Cardiac muscle cell (in vitro differentiated cells and primary cell): ENCODE data around the gene CACNA2D4. TPM values are rescaled to one million over a fixed set of nuclear protein-coding genes. Genes with fewer than 3 reads are reported as not detected.
A peak's percentile ranks its signal among the peaks of the same experiment; 100 is the strongest.

Experiments used
- DNase-seq, 2 donors: peaks; one replicate each; pipeline versions ENCODE4 v3.0.0 to v3.0.0-alpha.2; 2010 to 2017; ENCODE audit warnings: low read depth in 1 of 2, low spot score in 1 of 2
- H3K27ac ChIP-seq: fragments of 200-600 bp; sonication (generic); 2 replicates; pipeline ENCODE4 v1.5.1; 2016
- H3K27me3 ChIP-seq: fragments of 200-600 bp; sonication (generic); 2 replicates; pipeline ENCODE4 v1.6.0; 2016; ENCODE audit warnings: control low read depth
- H3K36me3 ChIP-seq: fragments of 200-600 bp; sonication (generic); 2 replicates; pipeline ENCODE4 v1.5.1; 2016; ENCODE audit warnings: control low read depth
- H3K4me1 ChIP-seq: fragments of 200-600 bp; sonication (generic); 2 replicates; pipeline ENCODE4 v1.8.1; 2017; ENCODE audit warnings: low read depth, mild to moderate bottlenecking, mixed run types
- H3K4me3 ChIP-seq: fragments of 200-600 bp; sonication (generic); 2 replicates; pipeline ENCODE4 v1.5.1; 2016; ENCODE audit warnings: mild to moderate bottlenecking
- H3K9me3 ChIP-seq: fragments of 200-600 bp; sonication (generic); 2 replicates; pipeline ENCODE4 v1.5.1; 2017; ENCODE audit warnings: low read depth, mild to moderate bottlenecking, control low read depth
- polyA plus RNA-seq: library from polyadenylated mRNA; unstranded; fragments of >200 nt; fragmentation: Nextera tagmentation; extraction: Ambion mirVana; gene quantifications from 2 replicates; pipeline ENCODE4 v1.2.1, GENCODE V29; 2016
- total RNA-seq: library from RNA; depleted of rRNA; stranded (reverse); fragments of >200 nt; gene quantifications from 2 replicates; pipeline ENCODE4 v1.2.3, GENCODE V29; 2016
- TF ChIP-seq, protein P1 (sequence below): IDR thresholded peaks from 2 replicates; pipeline ENCODE4 v1.5.1; 2012; ENCODE audit warnings: low read depth, mild to moderate bottlenecking, low read length

CACNA2D4 gene
- total and polyA plus RNA-seq, 2 experiments from 2014 or later = 0.39 to 1.3 TPM

DNA sequence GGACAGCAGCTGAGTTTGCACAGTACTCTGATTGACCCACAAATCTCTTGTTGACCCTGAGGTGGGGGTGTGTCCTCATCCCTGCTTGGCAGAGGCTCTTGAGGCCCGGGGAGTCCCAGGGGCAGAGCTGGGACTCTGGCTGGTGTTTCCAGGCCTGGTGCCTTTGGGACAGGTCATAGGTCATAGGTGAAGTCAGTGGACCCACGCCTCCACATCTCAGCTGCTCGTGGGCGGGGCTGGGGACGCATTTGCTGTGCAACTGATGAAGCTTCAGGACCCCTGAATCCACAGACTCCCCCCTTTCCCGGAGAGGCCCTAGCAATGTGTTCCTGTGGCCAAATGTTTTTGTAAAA lies 408 bp upstream of the CACNA2D4 start:
- Histone ChIP-seq H3K9me3 (no peaks in the 10 kb centered on the region), H3K27me3 (no peaks in the 10 kb centered on the region), H3K36me3 (no peaks in the 10 kb centered on the region), H3K4me1 (peaks cover 31% of the 10 kb centered on the region), H3K27ac (no peak overlapping the region), H3K4me3 (no peak overlapping the region)
- no peak for DNase-seq
- TF ChIP-seq, protein P1, sequence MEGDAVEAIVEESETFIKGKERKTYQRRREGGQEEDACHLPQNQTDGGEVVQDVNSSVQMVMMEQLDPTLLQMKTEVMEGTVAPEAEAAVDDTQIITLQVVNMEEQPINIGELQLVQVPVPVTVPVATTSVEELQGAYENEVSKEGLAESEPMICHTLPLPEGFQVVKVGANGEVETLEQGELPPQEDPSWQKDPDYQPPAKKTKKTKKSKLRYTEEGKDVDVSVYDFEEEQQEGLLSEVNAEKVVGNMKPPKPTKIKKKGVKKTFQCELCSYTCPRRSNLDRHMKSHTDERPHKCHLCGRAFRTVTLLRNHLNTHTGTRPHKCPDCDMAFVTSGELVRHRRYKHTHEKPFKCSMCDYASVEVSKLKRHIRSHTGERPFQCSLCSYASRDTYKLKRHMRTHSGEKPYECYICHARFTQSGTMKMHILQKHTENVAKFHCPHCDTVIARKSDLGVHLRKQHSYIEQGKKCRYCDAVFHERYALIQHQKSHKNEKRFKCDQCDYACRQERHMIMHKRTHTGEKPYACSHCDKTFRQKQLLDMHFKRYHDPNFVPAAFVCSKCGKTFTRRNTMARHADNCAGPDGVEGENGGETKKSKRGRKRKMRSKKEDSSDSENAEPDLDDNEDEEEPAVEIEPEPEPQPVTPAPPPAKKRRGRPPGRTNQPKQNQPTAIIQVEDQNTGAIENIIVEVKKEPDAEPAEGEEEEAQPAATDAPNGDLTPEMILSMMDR = no peak

DNA sequence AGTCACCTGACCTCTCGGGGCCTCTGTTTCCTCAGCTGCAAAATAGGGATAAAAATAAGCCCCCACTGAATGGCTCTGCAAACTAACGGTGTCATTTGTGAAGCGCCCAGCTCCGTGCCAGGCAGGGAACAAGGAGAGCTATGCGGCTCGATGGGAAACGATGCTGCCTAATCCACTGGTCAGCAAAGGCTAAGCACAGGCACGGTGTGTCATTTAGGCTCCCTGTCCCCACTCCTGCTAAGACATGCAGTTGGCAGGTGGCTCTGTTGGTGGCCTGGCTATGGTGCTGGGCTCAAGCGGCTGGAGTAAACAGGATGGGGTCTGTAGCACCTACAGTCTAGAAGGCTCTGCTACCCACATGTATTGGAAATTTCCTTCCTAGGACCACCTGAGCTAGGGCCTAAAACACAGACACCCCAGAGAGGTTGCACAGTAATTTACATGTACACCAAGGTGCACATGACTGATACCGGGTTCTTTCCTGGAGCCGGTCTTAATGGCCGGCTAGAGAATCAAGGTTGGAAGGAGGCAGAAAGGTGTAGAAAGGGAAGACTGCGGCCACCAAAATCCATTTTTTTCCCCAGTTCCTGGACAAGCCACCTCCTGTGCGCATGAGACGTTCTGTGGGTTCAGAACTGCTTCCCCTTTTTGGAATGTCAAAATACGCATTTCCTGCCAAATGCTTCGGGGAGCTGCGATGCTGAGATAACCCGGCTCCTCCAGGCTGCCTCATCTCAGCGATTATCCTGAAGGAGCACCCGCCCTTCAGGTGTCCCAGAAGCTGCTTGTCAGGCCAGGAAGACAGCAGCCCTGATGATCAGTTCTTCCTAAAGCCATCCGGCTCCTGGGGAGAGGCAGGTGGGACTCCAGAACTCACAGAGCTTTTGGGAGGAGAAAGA lies 1.0 kb downstream of the CACNA2D4 start:
- Histone ChIP-seq H3K4me3 (no peak overlapping the region), H3K36me3 (no peaks in the 10 kb centered on the region), H3K27ac (no peak overlapping the region), H3K4me1 (peaks cover 31% of the 10 kb centered on the region), H3K27me3 (no peaks in the 10 kb centered on the region), H3K9me3 (no peaks in the 10 kb centered on the region)
- DNase-seq = no peak
- TF ChIP-seq, protein P1 = no peak

DNA sequence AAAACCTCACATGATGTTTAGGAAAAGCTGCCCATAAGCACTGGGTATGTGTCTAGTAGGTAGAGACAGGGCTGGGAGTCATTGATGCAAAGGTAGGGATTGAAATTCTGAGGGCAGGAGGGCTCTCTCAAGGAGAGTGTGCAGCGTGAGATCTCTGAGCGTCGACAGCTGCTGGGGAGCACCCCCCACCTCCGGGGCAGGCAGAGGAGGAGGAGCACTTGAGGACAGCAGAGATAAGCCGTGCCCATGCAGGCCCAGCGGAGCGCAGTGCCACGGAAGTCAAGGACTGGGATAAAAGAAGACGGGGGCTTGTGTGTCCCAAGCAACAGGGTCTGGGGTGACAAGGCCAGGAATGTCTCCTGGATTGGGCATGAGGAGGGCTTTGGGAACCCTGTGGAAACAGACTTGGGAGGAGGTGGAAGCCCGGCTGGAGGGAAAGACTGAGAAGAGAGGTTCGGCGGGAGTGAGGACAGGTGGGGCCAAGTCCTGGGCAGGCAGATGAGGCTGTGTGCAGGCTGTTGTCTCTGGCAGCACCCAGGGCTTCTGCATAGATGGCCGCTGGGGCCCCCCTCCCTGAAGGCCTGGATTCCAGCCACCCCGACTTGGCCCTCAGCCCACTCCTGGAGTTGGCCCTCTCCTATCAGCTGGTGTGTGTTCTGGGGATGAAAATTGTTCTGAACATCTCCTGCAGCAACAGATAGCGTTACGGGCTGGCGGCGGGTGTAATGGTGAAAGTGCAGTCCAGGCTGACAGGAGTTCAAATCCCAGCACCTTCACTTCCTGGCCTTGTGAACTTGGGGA lies 1.9 kb downstream of the CACNA2D4 start:
- no peaks in the 10 kb centered on the region for H3K36me3 ChIP-seq
- no peak overlapping the region for H3K27ac ChIP-seq
- peaks cover 31% of the 10 kb centered on the region for H3K4me1 ChIP-seq
- TF ChIP-seq, protein P1 = no peak
- peak; percentile 48 to 55 for DNase-seq
- H3K9me3 ChIP-seq = no peaks in the 10 kb centered on the region
- no peak overlapping the region for H3K4me3 ChIP-seq
- no peaks in the 10 kb centered on the region for H3K27me3 ChIP-seq

DNA sequence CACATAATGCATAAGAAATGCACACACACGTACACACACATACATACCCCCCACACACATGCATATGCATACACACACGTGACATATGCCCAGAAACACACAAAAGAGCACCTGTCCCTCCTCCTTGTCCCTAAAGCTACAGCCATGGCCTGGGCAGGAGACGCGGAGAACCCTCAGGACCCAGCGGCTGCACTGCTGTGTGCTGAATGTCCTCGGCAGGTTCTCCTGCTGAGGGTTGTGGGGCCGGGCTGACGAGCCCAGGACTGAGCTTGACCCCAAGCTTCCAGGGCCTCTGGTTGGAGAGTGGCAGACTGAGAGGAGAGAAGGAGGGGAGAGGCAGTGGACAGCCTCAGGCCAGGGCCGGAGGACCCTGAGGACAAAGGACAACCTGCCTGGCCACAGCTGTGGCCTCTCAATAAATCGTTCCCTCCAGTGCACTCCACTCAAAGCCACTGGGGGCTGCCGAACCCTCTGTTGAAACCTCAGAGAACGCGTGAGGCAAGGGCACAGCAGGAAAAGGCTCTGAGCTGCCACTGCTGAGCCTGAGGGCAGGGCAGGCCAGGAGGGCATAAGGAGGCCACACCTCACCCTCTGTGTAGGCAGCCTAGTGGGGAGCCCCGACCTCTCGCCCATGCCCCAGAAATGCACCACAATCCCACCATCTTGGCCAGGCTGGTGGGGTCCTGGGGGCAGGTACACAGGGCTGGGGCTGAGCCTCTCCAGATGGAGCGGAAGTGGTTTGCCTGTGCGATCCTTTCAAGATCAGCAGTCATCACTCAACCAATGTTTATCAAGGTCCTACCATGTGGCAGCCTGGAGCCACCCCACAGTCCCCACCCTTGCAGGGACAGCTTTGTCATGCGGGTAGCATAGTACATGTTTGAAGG lies 3.1 kb downstream of the CACNA2D4 start:
- no peak overlapping the region for H3K4me3 ChIP-seq
- no peak for DNase-seq
- no peaks in the 10 kb centered on the region for H3K9me3 ChIP-seq
- peaks cover 31% of the 10 kb centered on the region for H3K4me1 ChIP-seq
- no peaks in the 10 kb centered on the region for H3K27me3 ChIP-seq
- TF ChIP-seq, protein P1 = no peak
- H3K36me3 ChIP-seq = no peaks in the 10 kb centered on the region
- H3K27ac ChIP-seq = no peak overlapping the region
